Neural cell (in vitro differentiated cells): ENCODE data around the gene VAV2. TPM values are rescaled to one million over a fixed set of nuclear protein-coding genes. Genes with fewer than 3 reads are reported as not detected.

Experiments
- H2AFZ ChIP-seq: fragments of 200-600, 300-800 bp; sonication (generic), shearing (Covaris generic); 2 replicates; pipeline ENCODE4 v1.6.0; 2014; ENCODE audit warnings: low read depth, mild to moderate bottlenecking, antibody characterized with exemption, low read length, moderate library complexity
- H3F3A ChIP-seq: fragments of 200-600 bp; shearing (Covaris generic); 2 replicates; pipeline ENCODE4 v1.6.1; 2016; ENCODE audit warnings: mild to moderate bottlenecking, moderate library complexity, mixed read lengths, antibody characterized with exemption, low read length; ENCODE audit not compliant: insufficient read depth, poor library complexity, severe bottlenecking
- H3K27ac ChIP-seq: fragments of 200-600, 300-800 bp; sonication (generic), shearing (Covaris generic); 2 replicates; pipeline ENCODE4 v1.5.1; 2014; ENCODE audit warnings: mild to moderate bottlenecking, low read length, moderate library complexity
- H3K27me3 ChIP-seq: fragments of 300-800, 200-600 bp; sonication (generic), shearing (Covaris generic); 2 replicates; pipeline ENCODE4 v1.6.0; 2014; ENCODE audit warnings: mild to moderate bottlenecking, low read depth, low read length, moderate library complexity; ENCODE audit not compliant: insufficient read depth
- H3K36me3 ChIP-seq: fragments of 300-800, 200-600 bp; sonication (generic), shearing (Covaris generic); 2 replicates; pipeline ENCODE4 v1.5.1; 2014; ENCODE audit warnings: mild to moderate bottlenecking, antibody characterized with exemption, low read length, moderate library complexity; ENCODE audit not compliant: insufficient read depth
- H3K4me2 ChIP-seq: fragments of 300-800, 200-600 bp; sonication (generic), shearing (Covaris generic); 2 replicates; pipeline ENCODE4 v1.6.0; 2014; ENCODE audit warnings: mild to moderate bottlenecking, low read length
- H3K4me3 ChIP-seq: fragments of 300-800, 200-600 bp; sonication (generic), shearing (Covaris generic); 2 replicates; pipeline ENCODE4 v1.5.1; 2014; ENCODE audit warnings: mild to moderate bottlenecking, low read length, moderate library complexity
- H3K79me2 ChIP-seq: fragments of 200-600 bp; shearing (Covaris generic); replicated peaks from 2 replicates; pipeline ENCODE4 v1.6.0; 2014; ENCODE audit warnings: mild to moderate bottlenecking, low read length, moderate library complexity; ENCODE audit not compliant: insufficient read depth
- H3K9ac ChIP-seq: fragments of 300-800, 200-600 bp; sonication (generic), shearing (Covaris generic); 2 replicates; pipeline ENCODE4 v1.6.1; 2016; ENCODE audit warnings: mild to moderate bottlenecking, low read length, mixed read lengths
- H3K9me2 ChIP-seq: fragments of 200-600 bp; shearing (Covaris generic); 2 replicates; pipeline ENCODE4 v1.6.1; 2016; ENCODE audit warnings: mild to moderate bottlenecking, low read length, mixed read lengths; ENCODE audit not compliant: insufficient read depth
- H3K9me3 ChIP-seq: fragments of 200-600, 300-800 bp; sonication (generic), shearing (Covaris generic); 2 replicates; pipeline ENCODE4 v1.6.1; 2016; ENCODE audit warnings: mild to moderate bottlenecking, mixed run types, low read length, moderate library complexity, mixed read lengths
- H4K20me1 ChIP-seq: fragments of 200-600 bp; shearing (Covaris generic); 2 replicates; pipeline ENCODE4 v1.6.1; 2016; ENCODE audit warnings: mild to moderate bottlenecking, mixed run types; ENCODE audit not compliant: insufficient read depth
- EP300 ChIP-seq: fragments of 450-650 bp; conservative IDR thresholded peaks from 2 replicates; pipeline ENCODE4 v1.6.1; 2014; ENCODE audit warnings: antibody characterized with exemption, mild to moderate bottlenecking, moderate library complexity; ENCODE audit not compliant: poor library complexity, severe bottlenecking
- EZH2 ChIP-seq: fragments of 200-600, 300-800 bp; shearing (Covaris generic), sonication (generic); IDR thresholded peaks from 2 replicates; pipeline ENCODE4 v1.6.1; 2014; ENCODE audit warnings: antibody characterized with exemption, low read length, borderline replicate concordance, mild to moderate bottlenecking; ENCODE audit not compliant: insufficient read depth, poor library complexity, severe bottlenecking
- MXI1 ChIP-seq: fragments of 450-650 bp; conservative IDR thresholded peaks from 2 replicates; pipeline ENCODE4 v1.6.1; 2014; ENCODE audit warnings: antibody characterized with exemption, mild to moderate bottlenecking; ENCODE audit not compliant: poor library complexity, severe bottlenecking
- POLR2AphosphoS5 ChIP-seq: IDR thresholded peaks from 2 replicates; pipeline ENCODE4 v1.6.1; 2012
- RAD21 ChIP-seq: fragments of 450-650 bp; conservative IDR thresholded peaks from 2 replicates; pipeline ENCODE4 v1.6.1; 2014; ENCODE audit warnings: antibody characterized with exemption, mild to moderate bottlenecking, moderate library complexity
- SMC3 ChIP-seq: fragments of 450-650 bp; conservative IDR thresholded peaks from 2 replicates; pipeline ENCODE4 v1.6.1; 2014; ENCODE audit warnings: antibody characterized with exemption, mild to moderate bottlenecking, moderate library complexity; ENCODE audit not compliant: poor library complexity
- TAF1 ChIP-seq: IDR thresholded peaks from 2 replicates; pipeline ENCODE4 v1.6.1; 2012; ENCODE audit warnings: low read depth
- polyA plus RNA-seq: library from polyadenylated mRNA; depleted of rRNA; stranded (reverse); fragments of >200 nt; gene quantifications from 2 replicates; pipeline ENCODE4 v1.2.3, GENCODE V29; 2014
- TF ChIP-seq, protein P1 (sequence below): IDR thresholded peaks from 2 replicates; pipeline ENCODE4 v1.6.1; 2012; ENCODE audit warnings: borderline replicate concordance
- TF ChIP-seq, protein P2 (sequence below): fragments of 450-650 bp; IDR thresholded peaks from 2 replicates; pipeline ENCODE4 v1.5.1; 2014; ENCODE audit warnings: antibody characterized with exemption, mild to moderate bottlenecking, moderate library complexity; ENCODE audit not compliant: poor library complexity, severe bottlenecking

VAV2 gene
- polyA plus RNA-seq, 1 donor from 2014 or later: 35.2 TPM

DNA sequence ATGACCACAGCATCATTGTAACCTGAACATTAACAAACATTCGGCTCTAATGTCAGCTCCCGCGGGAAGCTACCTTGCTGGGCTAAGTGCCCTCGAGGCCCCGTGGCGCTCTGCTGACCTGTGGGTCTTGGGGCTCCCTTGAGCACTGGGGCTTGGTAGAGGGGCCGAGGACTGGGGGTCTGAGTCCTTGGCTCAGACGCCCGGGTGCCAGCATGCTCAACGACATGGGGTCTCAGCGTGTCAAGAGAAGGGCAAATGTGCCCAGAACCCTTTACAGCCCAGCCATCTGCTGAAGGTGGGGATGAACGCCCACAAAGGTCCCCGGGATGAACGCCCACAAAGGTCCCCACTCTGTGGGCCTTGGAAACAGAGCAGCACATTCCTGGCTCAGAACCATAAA is 214.3 kb downstream of the VAV2 start:
- H3K79me2 ChIP-seq: no peaks in the 10 kb centered on the region
- H3K36me3 ChIP-seq: peaks cover 8% of the 10 kb centered on the region
- no peak overlapping the region for H3K4me2 ChIP-seq
- no peak overlapping the region for H3K4me3 ChIP-seq
- H3K9me3 ChIP-seq: no peaks in the 10 kb centered on the region
- TF ChIP-seq, protein P1, sequence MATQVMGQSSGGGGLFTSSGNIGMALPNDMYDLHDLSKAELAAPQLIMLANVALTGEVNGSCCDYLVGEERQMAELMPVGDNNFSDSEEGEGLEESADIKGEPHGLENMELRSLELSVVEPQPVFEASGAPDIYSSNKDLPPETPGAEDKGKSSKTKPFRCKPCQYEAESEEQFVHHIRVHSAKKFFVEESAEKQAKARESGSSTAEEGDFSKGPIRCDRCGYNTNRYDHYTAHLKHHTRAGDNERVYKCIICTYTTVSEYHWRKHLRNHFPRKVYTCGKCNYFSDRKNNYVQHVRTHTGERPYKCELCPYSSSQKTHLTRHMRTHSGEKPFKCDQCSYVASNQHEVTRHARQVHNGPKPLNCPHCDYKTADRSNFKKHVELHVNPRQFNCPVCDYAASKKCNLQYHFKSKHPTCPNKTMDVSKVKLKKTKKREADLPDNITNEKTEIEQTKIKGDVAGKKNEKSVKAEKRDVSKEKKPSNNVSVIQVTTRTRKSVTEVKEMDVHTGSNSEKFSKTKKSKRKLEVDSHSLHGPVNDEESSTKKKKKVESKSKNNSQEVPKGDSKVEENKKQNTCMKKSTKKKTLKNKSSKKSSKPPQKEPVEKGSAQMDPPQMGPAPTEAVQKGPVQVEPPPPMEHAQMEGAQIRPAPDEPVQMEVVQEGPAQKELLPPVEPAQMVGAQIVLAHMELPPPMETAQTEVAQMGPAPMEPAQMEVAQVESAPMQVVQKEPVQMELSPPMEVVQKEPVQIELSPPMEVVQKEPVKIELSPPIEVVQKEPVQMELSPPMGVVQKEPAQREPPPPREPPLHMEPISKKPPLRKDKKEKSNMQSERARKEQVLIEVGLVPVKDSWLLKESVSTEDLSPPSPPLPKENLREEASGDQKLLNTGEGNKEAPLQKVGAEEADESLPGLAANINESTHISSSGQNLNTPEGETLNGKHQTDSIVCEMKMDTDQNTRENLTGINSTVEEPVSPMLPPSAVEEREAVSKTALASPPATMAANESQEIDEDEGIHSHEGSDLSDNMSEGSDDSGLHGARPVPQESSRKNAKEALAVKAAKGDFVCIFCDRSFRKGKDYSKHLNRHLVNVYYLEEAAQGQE: no peak
- TF ChIP-seq POLR2AphosphoS5 (no peak), TAF1 (no peak), RAD21 (no peak)
- H3K9ac ChIP-seq: no peak overlapping the region
- H3K27ac ChIP-seq: no peak overlapping the region
- H4K20me1 ChIP-seq: no peaks in the 10 kb centered on the region
- no peaks in the 10 kb centered on the region for H3F3A ChIP-seq
- H2AFZ ChIP-seq: no peak overlapping the region
- H3K9me2 ChIP-seq: no peaks in the 10 kb centered on the region
- no peaks in the 10 kb centered on the region for H3K27me3 ChIP-seq

DNA sequence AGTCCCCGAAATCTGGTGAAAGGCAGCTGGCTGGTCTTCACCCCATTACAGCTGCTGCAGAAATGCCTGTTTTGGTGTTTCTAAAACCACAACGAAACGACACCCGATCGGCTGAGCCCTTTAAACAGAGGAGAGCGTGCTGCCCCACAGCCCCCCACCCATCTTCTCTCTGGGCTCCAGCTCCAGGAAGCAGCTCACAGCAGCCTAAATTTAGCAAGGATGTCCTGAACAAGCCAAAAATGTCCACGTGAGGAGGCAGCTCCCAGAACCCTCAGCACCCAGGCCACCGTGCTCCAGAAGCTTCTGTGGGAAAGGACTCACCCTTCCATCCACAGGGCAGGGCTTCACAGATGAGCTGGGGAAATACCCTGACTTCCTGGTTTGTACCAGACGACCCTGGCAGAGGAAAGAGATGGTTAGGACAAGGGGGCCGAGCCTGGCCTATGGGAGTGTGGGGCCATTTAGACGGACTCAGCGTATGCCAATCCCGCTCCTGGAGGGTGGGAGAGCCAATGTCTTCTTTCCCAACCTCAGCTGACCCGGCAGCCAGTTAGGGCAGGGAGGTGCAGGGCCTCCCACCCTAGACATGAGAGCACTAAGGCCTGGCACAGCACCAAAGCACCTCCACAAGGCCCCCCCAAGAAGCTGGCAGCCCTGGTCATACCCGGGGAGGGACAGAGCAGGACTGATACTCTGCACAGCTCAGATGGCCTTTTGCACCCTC is 214.9 kb downstream of the VAV2 start:
- H4K20me1 ChIP-seq: no peaks in the 10 kb centered on the region
- H3K79me2 ChIP-seq: no peaks in the 10 kb centered on the region
- H3K4me3 ChIP-seq: no peak overlapping the region
- H3K9me3 ChIP-seq: no peaks in the 10 kb centered on the region
- H3F3A ChIP-seq: no peaks in the 10 kb centered on the region
- no peak overlapping the region for H3K9ac ChIP-seq
- H3K9me2 ChIP-seq: no peaks in the 10 kb centered on the region
- H3K27me3 ChIP-seq: no peaks in the 10 kb centered on the region
- no peak overlapping the region for H2AFZ ChIP-seq
- no peak overlapping the region for H3K27ac ChIP-seq
- no peak overlapping the region for H3K4me2 ChIP-seq
- no peak for TF ChIP-seq EZH2
- TF ChIP-seq, protein P2, sequence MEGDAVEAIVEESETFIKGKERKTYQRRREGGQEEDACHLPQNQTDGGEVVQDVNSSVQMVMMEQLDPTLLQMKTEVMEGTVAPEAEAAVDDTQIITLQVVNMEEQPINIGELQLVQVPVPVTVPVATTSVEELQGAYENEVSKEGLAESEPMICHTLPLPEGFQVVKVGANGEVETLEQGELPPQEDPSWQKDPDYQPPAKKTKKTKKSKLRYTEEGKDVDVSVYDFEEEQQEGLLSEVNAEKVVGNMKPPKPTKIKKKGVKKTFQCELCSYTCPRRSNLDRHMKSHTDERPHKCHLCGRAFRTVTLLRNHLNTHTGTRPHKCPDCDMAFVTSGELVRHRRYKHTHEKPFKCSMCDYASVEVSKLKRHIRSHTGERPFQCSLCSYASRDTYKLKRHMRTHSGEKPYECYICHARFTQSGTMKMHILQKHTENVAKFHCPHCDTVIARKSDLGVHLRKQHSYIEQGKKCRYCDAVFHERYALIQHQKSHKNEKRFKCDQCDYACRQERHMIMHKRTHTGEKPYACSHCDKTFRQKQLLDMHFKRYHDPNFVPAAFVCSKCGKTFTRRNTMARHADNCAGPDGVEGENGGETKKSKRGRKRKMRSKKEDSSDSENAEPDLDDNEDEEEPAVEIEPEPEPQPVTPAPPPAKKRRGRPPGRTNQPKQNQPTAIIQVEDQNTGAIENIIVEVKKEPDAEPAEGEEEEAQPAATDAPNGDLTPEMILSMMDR: no peak
- TF ChIP-seq POLR2AphosphoS5: no peak
- peaks cover 8% of the 10 kb centered on the region for H3K36me3 ChIP-seq

DNA sequence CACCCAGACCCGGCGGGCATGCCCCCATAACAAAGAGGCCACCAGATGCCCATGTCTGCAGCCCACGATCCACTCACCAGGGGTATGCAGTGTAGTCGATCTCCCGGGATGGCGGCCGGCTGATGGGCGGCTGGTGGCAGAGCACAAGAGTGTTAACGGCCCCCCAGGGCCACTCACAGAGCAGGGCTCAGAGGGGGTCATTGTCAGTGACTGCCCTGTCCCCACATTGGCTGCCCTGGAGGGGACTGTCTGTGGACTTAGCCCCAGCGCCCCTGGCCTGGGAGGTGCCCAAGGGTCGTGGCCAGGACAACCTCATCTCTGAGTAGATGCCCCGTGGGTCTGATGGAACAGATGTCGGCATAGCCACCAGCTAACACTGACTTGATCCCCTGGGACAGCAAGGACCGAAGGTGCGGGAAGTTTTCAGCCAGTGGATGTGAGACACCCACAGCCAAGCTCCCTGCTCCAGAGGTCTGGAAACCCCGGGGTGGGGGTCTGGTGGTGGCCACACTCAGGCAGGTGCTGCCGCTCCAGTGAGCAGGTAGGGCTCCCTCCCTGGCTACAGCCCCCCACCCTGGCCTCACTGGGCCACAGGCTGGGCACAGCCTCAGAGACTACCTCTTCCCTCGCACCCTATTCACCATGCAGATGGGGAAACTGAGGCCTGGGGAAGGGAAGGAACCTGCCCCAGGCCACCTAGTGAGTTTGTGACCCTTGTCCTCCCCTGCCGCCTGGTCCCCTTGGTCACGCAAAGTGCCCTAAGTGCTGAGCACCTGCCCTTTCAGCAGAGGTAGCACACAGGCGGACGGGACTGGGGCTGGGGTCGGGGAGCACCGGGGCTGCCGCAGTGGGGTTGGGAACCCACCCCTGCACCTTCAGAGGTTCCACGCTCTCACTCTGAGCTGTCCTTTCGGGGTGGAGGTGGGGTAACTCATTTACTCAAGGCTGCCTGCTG is 215.9 kb downstream of the VAV2 start:
- Histone ChIP-seq H3K9me3 (no peaks in the 10 kb centered on the region), H4K20me1 (no peaks in the 10 kb centered on the region), H3F3A (no peaks in the 10 kb centered on the region), H3K27ac (no peak overlapping the region), H3K4me2 (no peak overlapping the region), H2AFZ (no peak overlapping the region), H3K36me3 (peaks cover 8% of the 10 kb centered on the region), H3K79me2 (no peaks in the 10 kb centered on the region), H3K27me3 (no peaks in the 10 kb centered on the region), H3K9ac (no peak overlapping the region), H3K4me3 (no peak overlapping the region), H3K9me2 (no peaks in the 10 kb centered on the region)
- TF ChIP-seq POLR2AphosphoS5 (no peak), RAD21 (no peak), EP300 (no peak), EZH2 (no peak), MXI1 (no peak), SMC3 (no peak), TAF1 (no peak)
- TF ChIP-seq, protein P2: no peak
